Heart left ventricle (tissue), 13 donors: ENCODE data around the gene MDM4.

Experiments
- POLR2A ChIP-seq, 2 donors: fragments of 450-650 bp; IDR thresholded peaks; one replicate each; pipeline ENCODE4 v1.6.1; 2017; ENCODE audit warnings: antibody characterized with exemption in 2 of 2, mild to moderate bottlenecking in 2 of 2, moderate library complexity in 2 of 2
- TF ChIP-seq, protein P1 (sequence below), 12 donors: fragments of 200-600 bp; sonication (generic) in 4 of 12; IDR thresholded peaks; one replicate each; pipeline versions ENCODE4 v1.5.0 to v1.8.0; 2018 to 2022; ENCODE audit warnings: antibody characterized with exemption in 12 of 12, mild to moderate bottlenecking in 5 of 12
- donor health status: ischemic (EF 13 %, LVEDD 7.1; RV severe dilation, severe dysfunction).
- donor health status: DM: no; HTN: yes; CAD: no.
- donor health status: DM: no; HTN: no; CAD: no.
- donor health status: ischemic (EF 25% LVEDD 6.9; RV normal size, moderate dysfunction).
- donor health status: ischemic (EF 25% LVEDD 5.7; RV mildly dilated, moderate dysfunction).
- donor health status: ischemic (EF 35%, LVEDD 5.7; RV mildly dilated, moderate dysfunction).
- donor health status: nonischemic (EF 11% LVEDD 7.7; RV severe dilation, severe dysfunction).
- donor health status: DM: yes; HTN: yes; CAD: no.
- donor health status: PGD.
- donor health status: ischemic (EF 29% LVEDD 5.4; RV normal size, mild dysfunction).
- donor health status: nonischemic (EF 23%, LVEDD 6.1; RV moderate dilation, normal function).

DNA sequence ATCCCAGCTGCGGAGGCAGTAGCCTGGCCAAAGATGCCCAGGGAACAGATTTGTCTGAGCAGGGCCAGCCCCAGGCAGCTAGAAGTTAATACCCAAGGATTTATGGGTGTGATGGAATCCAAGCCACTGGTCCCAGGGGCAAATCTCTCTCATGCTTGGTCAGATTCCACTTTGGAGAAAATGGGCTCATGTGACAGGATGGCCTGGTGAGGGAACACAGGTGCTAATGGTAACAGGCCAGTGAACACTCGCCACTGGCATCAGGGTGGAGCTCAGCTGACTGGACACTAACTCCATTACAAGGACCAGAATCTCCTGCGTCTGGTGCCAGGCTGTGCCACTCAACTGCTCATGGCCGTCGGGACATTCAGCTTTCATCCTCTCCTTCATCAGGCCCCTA lies 12.0 kb downstream of the MDM4 start:
- TF ChIP-seq POLR2A (IDR thresholded peaks at IDR 0.05): no peak
- TF ChIP-seq, protein P1, sequence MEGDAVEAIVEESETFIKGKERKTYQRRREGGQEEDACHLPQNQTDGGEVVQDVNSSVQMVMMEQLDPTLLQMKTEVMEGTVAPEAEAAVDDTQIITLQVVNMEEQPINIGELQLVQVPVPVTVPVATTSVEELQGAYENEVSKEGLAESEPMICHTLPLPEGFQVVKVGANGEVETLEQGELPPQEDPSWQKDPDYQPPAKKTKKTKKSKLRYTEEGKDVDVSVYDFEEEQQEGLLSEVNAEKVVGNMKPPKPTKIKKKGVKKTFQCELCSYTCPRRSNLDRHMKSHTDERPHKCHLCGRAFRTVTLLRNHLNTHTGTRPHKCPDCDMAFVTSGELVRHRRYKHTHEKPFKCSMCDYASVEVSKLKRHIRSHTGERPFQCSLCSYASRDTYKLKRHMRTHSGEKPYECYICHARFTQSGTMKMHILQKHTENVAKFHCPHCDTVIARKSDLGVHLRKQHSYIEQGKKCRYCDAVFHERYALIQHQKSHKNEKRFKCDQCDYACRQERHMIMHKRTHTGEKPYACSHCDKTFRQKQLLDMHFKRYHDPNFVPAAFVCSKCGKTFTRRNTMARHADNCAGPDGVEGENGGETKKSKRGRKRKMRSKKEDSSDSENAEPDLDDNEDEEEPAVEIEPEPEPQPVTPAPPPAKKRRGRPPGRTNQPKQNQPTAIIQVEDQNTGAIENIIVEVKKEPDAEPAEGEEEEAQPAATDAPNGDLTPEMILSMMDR (IDR thresholded peaks at IDR 0.05): no peak
